ENCODE measurements around the gene BLOC1S1.
A peak's percentile ranks its signal among the peaks of the same experiment; 100 is the strongest.

Gene BLOC1S1

DNA sequence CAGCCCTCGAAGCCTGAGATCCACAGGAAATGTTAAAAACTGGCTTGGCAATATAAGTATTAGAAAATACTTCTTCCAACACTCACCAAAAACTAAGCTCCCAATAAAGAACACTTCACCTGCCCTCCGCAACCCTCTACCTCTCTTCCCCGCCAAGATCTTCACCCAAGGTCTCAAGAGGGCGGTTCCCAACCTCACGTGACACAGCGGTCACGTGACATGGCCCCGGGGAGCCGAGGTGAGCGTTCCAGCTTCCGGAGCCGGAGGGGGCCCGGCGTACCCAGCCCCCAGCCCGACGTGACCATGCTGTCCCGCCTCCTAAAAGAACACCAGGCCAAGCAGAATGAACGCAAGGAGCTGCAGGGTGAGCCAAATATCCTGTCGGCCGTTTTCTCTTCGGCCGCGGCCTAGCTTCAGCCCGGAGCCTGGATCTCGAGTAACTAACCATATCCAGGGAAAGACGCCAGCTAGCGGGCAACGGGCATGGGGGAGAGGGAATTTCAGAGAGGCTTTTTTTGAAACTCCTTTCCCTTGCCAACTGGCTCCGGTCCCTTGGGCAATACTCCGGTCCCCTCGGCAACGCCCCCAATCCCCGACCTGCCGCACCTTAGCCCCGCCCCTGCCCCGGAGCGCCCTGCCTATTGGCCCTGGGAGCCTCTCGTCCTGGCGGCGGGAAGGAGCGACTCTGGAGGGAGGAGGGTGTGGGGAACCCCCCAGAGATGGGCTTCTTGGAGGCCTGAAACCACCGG, at the start of gene BLOC1S1:
Gene BLOC1S1 (plus strand): TSS at position 214 of the 749 bp plus-strand sequence. CDS start 6 bp downstream, at position 220.
- Histone ChIP-seq H3K36me3 (ENCODE audit: insufficient read depth, low read length) (no peaks in the 10 kb centered on the region), H3K27ac (ENCODE audit: low read depth, low read length) (peak within 1 kb of the TSS; percentile 91), H3K27me3 (ENCODE audit: insufficient read depth, low read length) (no peaks in the 10 kb centered on the region), H3K79me2 (ENCODE audit: control insufficient read depth, insufficient read depth, low read length, unreplicated experiment) (no peaks in the 10 kb centered on the region), H3K4me1 (ENCODE audit: control insufficient read depth, insufficient read depth, low read length, unreplicated experiment) (peaks cover 71% of the 10 kb centered on the region), H2AFZ (ENCODE audit: low read length, unreplicated experiment) (peak within 1 kb of the TSS; percentile 90), H3K4me3 (ENCODE audit: low read depth, low read length) (peak within 1 kb of the TSS; percentile 78)

DNA sequence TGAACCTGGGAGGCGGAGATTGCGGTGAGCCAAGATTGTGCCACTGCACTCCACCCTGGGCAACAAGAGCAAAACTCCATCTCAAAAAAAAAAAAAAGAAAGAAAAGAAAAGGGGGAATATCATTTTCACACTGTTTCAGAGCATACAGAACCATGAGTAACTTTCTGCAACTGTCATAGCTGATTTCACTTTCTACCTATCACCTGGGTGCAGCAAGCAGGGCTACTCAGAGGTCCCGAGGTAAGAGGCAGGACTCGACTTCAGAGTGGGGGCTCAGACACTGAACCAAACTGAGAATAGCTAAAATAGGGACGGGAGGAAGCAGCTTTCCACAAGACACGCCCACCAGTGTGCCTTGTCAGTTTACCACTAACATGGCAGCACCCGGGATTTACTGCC, 49.3 kb upstream of the BLOC1S1 start:
- Histone ChIP-seq H3K4me3 (ENCODE audit: low read depth, low read length) (no peak overlapping the region), H3K36me3 (ENCODE audit: insufficient read depth, low read length) (no peaks in the 10 kb centered on the region), H3K4me1 (ENCODE audit: control insufficient read depth, insufficient read depth, low read length, unreplicated experiment) (no peaks in the 10 kb centered on the region), H3K27me3 (ENCODE audit: insufficient read depth, low read length) (no peaks in the 10 kb centered on the region), H2AFZ (ENCODE audit: low read length, unreplicated experiment) (no peak overlapping the region), H3K27ac (ENCODE audit: low read depth, low read length) (no peak overlapping the region), H3K79me2 (ENCODE audit: control insufficient read depth, insufficient read depth, low read length, unreplicated experiment) (no peaks in the 10 kb centered on the region)

DNA sequence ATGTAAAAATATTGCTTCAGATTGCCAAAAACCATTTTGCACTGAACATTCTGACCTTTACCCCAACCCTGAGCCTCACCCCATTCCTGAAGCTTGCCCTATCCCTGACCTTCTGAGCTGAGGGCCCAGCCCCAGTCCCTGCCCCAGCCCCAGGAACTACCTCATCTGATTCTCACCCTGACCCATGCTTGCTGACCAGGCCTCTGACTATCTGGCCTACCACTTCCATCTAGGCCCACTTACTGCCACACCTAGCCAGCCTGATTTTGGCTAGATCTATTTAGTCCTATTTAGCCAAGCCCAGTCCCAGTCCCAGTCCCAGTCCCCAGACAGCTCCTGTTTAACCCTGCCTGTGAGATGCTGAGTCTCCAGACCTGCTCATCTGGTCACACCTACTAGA, 45.6 kb upstream of the BLOC1S1 start:
- Histone ChIP-seq H3K27me3 (ENCODE audit: insufficient read depth, low read length) (no peaks in the 10 kb centered on the region), H3K4me3 (ENCODE audit: low read depth, low read length) (no peak overlapping the region), H3K4me1 (ENCODE audit: control insufficient read depth, insufficient read depth, low read length, unreplicated experiment) (no peaks in the 10 kb centered on the region), H3K79me2 (ENCODE audit: control insufficient read depth, insufficient read depth, low read length, unreplicated experiment) (no peaks in the 10 kb centered on the region), H2AFZ (ENCODE audit: low read length, unreplicated experiment) (no peak overlapping the region), H3K27ac (ENCODE audit: low read depth, low read length) (no peak overlapping the region), H3K36me3 (ENCODE audit: insufficient read depth, low read length) (no peaks in the 10 kb centered on the region)

DNA sequence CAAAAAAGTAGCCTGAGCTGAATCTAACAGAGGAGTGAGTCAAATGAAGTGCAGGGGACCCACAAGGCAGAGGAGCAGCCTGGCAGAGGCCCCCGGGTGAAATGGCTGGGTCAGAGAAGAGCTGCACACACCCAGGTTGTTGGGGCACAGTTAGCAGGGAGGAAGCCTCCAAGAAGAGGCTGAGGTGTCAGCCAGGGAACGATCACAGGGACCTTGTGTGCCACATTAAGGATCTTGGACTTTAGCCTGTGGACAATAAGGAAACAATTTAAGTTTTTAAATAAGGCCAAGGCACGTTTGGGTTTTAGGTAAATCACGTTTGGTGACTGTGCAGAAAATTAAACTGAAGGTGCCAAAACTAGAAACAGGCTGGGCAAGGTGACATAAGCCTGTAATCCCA, 44.1 kb upstream of the BLOC1S1 start:
- peaks cover 8% of the 10 kb centered on the region for H3K4me1 ChIP-seq (ENCODE audit: control insufficient read depth, insufficient read depth, low read length, unreplicated experiment)

DNA sequence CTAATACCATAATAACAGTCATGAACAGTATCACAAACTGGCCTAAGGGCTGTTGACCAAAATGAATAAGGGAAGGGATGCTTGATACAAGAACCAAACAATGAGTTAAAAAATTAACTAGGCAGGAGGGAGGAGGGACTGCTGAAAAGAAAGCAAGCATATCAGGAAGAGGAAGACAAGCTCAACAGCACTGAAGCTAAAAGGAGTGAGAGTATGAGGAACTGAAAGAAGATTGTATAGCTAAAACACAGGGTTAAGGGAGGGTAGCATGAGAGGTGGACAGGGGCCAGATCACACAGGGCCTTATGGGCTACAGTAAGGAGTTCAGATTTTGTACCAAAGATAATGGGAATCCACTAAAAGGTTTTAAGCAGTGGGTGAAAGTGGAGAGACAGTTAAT, 42.2 kb upstream of the BLOC1S1 start:
- Histone ChIP-seq H3K27ac (ENCODE audit: low read depth, low read length) (no peak overlapping the region), H3K79me2 (ENCODE audit: control insufficient read depth, insufficient read depth, low read length, unreplicated experiment) (no peaks in the 10 kb centered on the region), H3K4me1 (ENCODE audit: control insufficient read depth, insufficient read depth, low read length, unreplicated experiment) (peaks cover 10% of the 10 kb centered on the region), H2AFZ (ENCODE audit: low read length, unreplicated experiment) (no peak overlapping the region), H3K27me3 (ENCODE audit: insufficient read depth, low read length) (no peaks in the 10 kb centered on the region), H3K4me3 (ENCODE audit: low read depth, low read length) (no peak overlapping the region), H3K36me3 (ENCODE audit: insufficient read depth, low read length) (no peaks in the 10 kb centered on the region)

More for the DNA sequence above, 44.1 kb upstream of the BLOC1S1 start:
- Histone ChIP-seq H3K4me3 (ENCODE audit: low read depth, low read length) (no peak overlapping the region), H2AFZ (ENCODE audit: low read length, unreplicated experiment) (no peak overlapping the region), H3K79me2 (ENCODE audit: control insufficient read depth, insufficient read depth, low read length, unreplicated experiment) (no peaks in the 10 kb centered on the region), H3K27me3 (ENCODE audit: insufficient read depth, low read length) (no peaks in the 10 kb centered on the region), H3K27ac (ENCODE audit: low read depth, low read length) (no peak overlapping the region), H3K36me3 (ENCODE audit: insufficient read depth, low read length) (no peaks in the 10 kb centered on the region)

DNA sequence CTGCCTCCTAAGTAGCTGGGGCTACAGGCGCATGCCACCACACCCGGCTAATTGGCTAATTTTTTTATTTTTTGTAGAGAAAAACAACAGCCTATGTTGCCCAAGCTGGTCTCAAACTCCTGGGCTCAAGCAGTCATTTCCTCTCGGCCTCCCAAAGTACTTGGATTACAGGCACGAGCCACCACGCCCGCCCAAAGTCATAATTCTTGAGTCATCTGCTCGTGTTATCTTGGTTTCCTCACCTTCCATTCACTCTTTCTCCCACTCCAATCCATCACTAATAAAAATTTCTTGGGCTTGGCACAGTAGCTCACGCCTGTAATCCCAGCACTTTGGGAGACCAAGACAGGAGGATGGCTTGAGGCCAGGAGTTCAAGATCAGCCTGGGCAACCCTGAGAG, 40.2 kb upstream of the BLOC1S1 start:
- no peaks in the 10 kb centered on the region for H3K27me3 ChIP-seq (ENCODE audit: insufficient read depth, low read length)
- H3K4me1 ChIP-seq (ENCODE audit: control insufficient read depth, insufficient read depth, low read length, unreplicated experiment), result peaks cover 10% of the 10 kb centered on the region
- H3K79me2 ChIP-seq (ENCODE audit: control insufficient read depth, insufficient read depth, low read length, unreplicated experiment), result no peaks in the 10 kb centered on the region
- no peaks in the 10 kb centered on the region for H3K36me3 ChIP-seq (ENCODE audit: insufficient read depth, low read length)
- H3K4me3 ChIP-seq (ENCODE audit: low read depth, low read length), result no peak overlapping the region
- peak overlapping the region; percentile 54 for H2AFZ ChIP-seq (ENCODE audit: low read length, unreplicated experiment)
- H3K27ac ChIP-seq (ENCODE audit: low read depth, low read length), result no peak overlapping the region

DNA sequence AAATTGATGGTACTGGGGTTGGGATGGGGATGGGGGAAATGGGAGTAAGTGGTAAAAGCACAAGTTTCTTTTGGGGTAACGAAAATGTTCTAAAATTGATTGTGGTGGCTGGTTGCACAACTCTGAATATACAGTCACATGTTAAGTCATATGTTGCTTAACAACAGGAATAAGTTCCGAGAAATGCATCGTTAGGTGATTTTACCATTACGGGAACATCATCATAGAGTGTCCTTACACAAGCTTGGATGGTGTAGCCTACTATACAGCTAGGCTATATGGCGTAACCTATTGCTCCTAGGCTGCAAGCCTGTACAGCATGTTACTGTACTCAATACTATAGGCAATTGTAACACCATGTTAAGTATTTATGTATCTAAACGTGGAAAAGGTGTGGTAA, 39.1 kb upstream of the BLOC1S1 start:
- Histone ChIP-seq H3K36me3 (ENCODE audit: insufficient read depth, low read length) (no peaks in the 10 kb centered on the region), H3K27ac (ENCODE audit: low read depth, low read length) (no peak overlapping the region), H2AFZ (ENCODE audit: low read length, unreplicated experiment) (no peak overlapping the region), H3K79me2 (ENCODE audit: control insufficient read depth, insufficient read depth, low read length, unreplicated experiment) (no peaks in the 10 kb centered on the region), H3K27me3 (ENCODE audit: insufficient read depth, low read length) (no peaks in the 10 kb centered on the region), H3K4me3 (ENCODE audit: low read depth, low read length) (no peak overlapping the region), H3K4me1 (ENCODE audit: control insufficient read depth, insufficient read depth, low read length, unreplicated experiment) (peaks cover 18% of the 10 kb centered on the region)

DNA sequence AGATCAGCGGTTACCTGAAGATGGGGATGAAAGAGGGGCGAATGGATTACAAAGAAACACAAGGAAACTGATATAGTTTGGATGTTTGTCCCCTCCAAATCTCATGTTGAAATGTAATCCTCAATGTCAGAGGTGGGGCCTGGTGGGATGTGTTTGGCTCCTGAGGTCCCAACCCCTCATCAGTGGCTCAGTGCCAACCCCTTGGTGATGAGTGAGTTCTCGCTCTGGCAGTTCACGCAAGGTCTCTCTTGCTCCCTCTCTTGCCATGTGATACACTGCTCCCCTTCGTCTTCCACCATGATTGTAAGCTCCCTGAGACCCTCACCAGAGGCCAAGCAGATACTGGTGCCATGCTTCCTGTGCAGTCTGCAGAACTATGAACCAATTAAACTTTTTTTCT, 36.2 kb upstream of the BLOC1S1 start:
- H3K36me3 ChIP-seq (ENCODE audit: insufficient read depth, low read length), result no peaks in the 10 kb centered on the region
- H3K4me3 ChIP-seq (ENCODE audit: low read depth, low read length), result no peak overlapping the region
- H3K4me1 ChIP-seq (ENCODE audit: control insufficient read depth, insufficient read depth, low read length, unreplicated experiment), result peaks cover 23% of the 10 kb centered on the region
- H3K79me2 ChIP-seq (ENCODE audit: control insufficient read depth, insufficient read depth, low read length, unreplicated experiment), result no peaks in the 10 kb centered on the region
- no peak overlapping the region for H2AFZ ChIP-seq (ENCODE audit: low read length, unreplicated experiment)
- H3K27me3 ChIP-seq (ENCODE audit: insufficient read depth, low read length), result no peaks in the 10 kb centered on the region
- H3K27ac ChIP-seq (ENCODE audit: low read depth, low read length), result no peak overlapping the region

DNA sequence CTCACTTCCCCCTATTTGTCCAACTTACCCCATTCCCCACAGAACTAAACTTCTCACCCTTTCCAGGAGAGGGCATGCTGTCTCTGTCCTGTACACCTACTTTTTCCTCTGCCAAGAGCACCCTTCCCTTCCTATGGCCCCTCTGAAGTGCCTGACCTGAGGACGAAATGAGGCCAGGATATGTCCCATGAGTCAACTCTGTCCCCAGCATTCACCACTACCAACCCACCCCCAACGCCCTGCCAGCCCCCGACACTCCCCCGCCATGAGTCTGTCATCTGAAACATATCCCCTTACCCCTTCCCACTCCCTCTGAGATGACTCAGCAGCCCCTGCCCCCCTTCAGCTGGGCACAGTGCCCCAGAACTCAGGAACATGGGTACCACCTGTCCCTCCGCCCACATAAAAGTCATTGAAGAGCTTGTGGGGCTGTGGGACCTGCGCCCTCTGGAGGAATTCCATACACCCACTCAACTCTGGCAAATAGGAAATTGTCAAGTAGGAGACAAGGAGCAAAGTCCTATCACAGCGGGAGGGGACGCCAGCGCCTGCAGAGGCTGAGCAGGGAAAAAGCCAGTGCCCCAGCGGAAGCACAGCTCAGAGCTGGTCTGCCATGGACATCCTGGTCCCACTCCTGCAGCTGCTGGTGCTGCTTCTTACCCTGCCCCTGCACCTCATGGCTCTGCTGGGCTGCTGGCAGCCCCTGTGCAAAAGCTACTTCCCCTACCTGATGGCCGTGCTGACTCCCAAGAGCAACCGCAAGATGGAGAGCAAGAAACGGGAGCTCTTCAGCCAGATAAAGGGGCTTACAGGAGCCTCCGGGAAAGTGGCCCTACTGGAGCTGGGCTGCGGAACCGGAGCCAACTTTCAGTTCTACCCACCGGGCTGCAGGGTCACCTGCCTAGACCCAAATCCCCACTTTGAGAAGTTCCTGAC, 34.4 kb upstream of the BLOC1S1 start:
- Histone ChIP-seq H3K27ac (ENCODE audit: low read depth, low read length) (no peak overlapping the region), H3K27me3 (ENCODE audit: insufficient read depth, low read length) (no peaks in the 10 kb centered on the region), H3K4me1 (ENCODE audit: control insufficient read depth, insufficient read depth, low read length, unreplicated experiment) (peaks cover 17% of the 10 kb centered on the region), H2AFZ (ENCODE audit: low read length, unreplicated experiment) (peak overlapping the region; percentile 51), H3K79me2 (ENCODE audit: control insufficient read depth, insufficient read depth, low read length, unreplicated experiment) (no peaks in the 10 kb centered on the region), H3K4me3 (ENCODE audit: low read depth, low read length) (peak overlapping the region; percentile 49), H3K36me3 (ENCODE audit: insufficient read depth, low read length) (no peaks in the 10 kb centered on the region)

DNA sequence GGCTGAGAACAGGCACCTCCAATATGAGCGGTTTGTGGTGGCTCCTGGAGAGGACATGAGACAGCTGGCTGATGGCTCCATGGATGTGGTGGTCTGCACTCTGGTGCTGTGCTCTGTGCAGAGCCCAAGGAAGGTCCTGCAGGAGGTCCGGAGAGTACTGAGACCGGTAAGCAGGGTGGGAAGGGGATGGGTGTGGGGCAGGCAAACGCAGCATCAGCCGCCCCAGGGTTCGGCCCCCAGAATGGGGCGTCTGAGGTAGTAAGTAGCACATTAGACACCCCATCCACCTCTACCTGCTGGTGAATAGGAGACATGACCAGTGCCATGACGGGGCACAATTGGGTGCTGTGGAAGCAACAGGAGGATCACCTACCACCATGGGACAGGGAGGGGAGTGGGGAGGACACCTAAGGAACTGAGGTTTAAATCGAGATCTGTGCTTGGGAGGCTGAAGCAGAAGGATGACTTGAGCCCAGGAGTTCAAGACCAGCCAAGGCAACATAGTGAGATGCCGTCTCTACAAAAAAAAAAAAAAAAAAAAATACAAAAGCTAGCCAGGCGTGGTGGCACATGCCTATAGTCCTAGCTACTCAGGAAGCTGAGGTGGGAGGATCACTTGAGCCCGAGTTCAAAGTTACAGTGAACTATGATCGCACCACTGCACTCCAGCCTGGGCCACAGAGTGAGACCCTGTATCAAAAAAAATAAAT, 33.6 kb upstream of the BLOC1S1 start:
- Histone ChIP-seq H3K27ac (ENCODE audit: low read depth, low read length) (no peak overlapping the region), H3K79me2 (ENCODE audit: control insufficient read depth, insufficient read depth, low read length, unreplicated experiment) (no peaks in the 10 kb centered on the region), H3K4me1 (ENCODE audit: control insufficient read depth, insufficient read depth, low read length, unreplicated experiment) (peaks cover 13% of the 10 kb centered on the region), H3K4me3 (ENCODE audit: low read depth, low read length) (peak overlapping the region; percentile 49), H3K27me3 (ENCODE audit: insufficient read depth, low read length) (no peaks in the 10 kb centered on the region), H2AFZ (ENCODE audit: low read length, unreplicated experiment) (no peak overlapping the region), H3K36me3 (ENCODE audit: insufficient read depth, low read length) (no peaks in the 10 kb centered on the region)
